22Rv1 (cell line): Measurements from ENCODE around the gene GRIK4.

ENCODE experiments used
- CTCF ChIP-seq: fragments of 450-650 bp; IDR thresholded peaks from 2 replicates; pipeline ENCODE4 v1.5.1; 2017; ENCODE audit warnings: mild to moderate bottlenecking
- ZFX ChIP-seq: fragments of 450-650 bp; IDR thresholded peaks from 2 replicates; pipeline ENCODE4 v1.6.1; 2017; ENCODE audit warnings: antibody characterized with exemption, borderline replicate concordance

GRCh38 chr11:120501976-120502755 lies 9.4 kb upstream of the GRIK4 start:
- TF ChIP-seq CTCF (no peak), ZFX (no peak)
